Activated CD4-positive, alpha-beta T cell treated with anti-CD3 and anti-CD28 coated beads for 48 hours (primary cell): ENCODE measurements around the gene WBP1L.

Source experiments
- DNase-seq: peaks from one replicate; pipeline ENCODE4 v3.0.0-alpha.2; 2020

Gene WBP1L

GRCh38 chr10:102761981-102762380 is 18.2 kb downstream of the WBP1L start:
- DNase-seq: no peak

GRCh38 chr10:102762401-102763015 is 18.8 kb downstream of the WBP1L start:
- no peak for DNase-seq

GRCh38 chr10:102763037-102763607 is 19.4 kb downstream of the WBP1L start:
- DNase-seq: no peak

- peak; percentile 37 for DNase-seq
These were observed 20.9 kb downstream of the WBP1L start for GRCh38 chr10:102764470-102765161.

- no peak for DNase-seq
These were observed 21.6 kb downstream of the WBP1L start for GRCh38 chr10:102765336-102765735.

GRCh38 chr10:102767428-102768160 is 23.8 kb downstream of the WBP1L start:
- no peak for DNase-seq

GRCh38 chr10:102769375-102770107 is 25.8 kb downstream of the WBP1L start:
- no peak for DNase-seq

- DNase-seq: no peak
These were observed 26.3 kb downstream of the WBP1L start for GRCh38 chr10:102770108-102770482.

- DNase-seq: no peak
These were observed 27.0 kb downstream of the WBP1L start for GRCh38 chr10:102770792-102771191.

GRCh38 chr10:102773320-102773719 is 29.6 kb downstream of the WBP1L start:
- no peak for DNase-seq

GRCh38 chr10:102773986-102774385 is 30.2 kb downstream of the WBP1L start:
- DNase-seq: peak; percentile 11

- no peak for DNase-seq
These were observed 31.6 kb downstream of the WBP1L start for GRCh38 chr10:102775201-102775934.

- peak; percentile 31 for DNase-seq
These were observed 32.4 kb downstream of the WBP1L start for GRCh38 chr10:102775935-102776669.

GRCh38 chr10:102776779-102777456 is 33.2 kb downstream of the WBP1L start:
- DNase-seq: peak; percentile 36

GRCh38 chr10:102777711-102778453 is 34.1 kb downstream of the WBP1L start:
- DNase-seq: no peak

GRCh38 chr10:102778781-102779180 is 35.0 kb downstream of the WBP1L start:
- DNase-seq: no peak

GRCh38 chr10:102779680-102780526 is 36.2 kb downstream of the WBP1L start:
- DNase-seq: no peak

- no peak for DNase-seq
These were observed 36.7 kb downstream of the WBP1L start for GRCh38 chr10:102780527-102780808.
